Left hindlimb (tissue), 1 donor: ENCODE measurements around the gene BMP8B.
"Not testable (repeated sequence)": the region's sequence is repeated elsewhere in the genome, so short reads cannot be mapped to it uniquely, and the experiment has no call there.

Experiments used
- DNase-seq: peaks from one replicate; pipeline ENCODE4 v3.0.0-alpha.2; 2018

BMP8B gene

GRCh38 chr1:39788758-39789570 lies at the start of gene BMP8B:
BMP8B (minus strand) TSS chr1:39788865; CDS start chr1:39788485, 380 bp downstream.
- DNase-seq: peak; percentile 67

- DNase-seq: no peak
Measured at GRCh38 chr1:39836595-39837110, 48.0 kb upstream of the BMP8B start.

- no peak for DNase-seq
Measured at GRCh38 chr1:39835935-39836594, 47.4 kb upstream of the BMP8B start.

- no peak for DNase-seq
Measured at GRCh38 chr1:39835110-39835509, 46.4 kb upstream of the BMP8B start.

GRCh38 chr1:39833621-39834385 lies 45.1 kb upstream of the BMP8B start:
- no peak for DNase-seq

GRCh38 chr1:39833121-39833520 lies 44.5 kb upstream of the BMP8B start:
- no peak for DNase-seq

- no peak for DNase-seq
Measured at GRCh38 chr1:39832294-39832693, 43.6 kb upstream of the BMP8B start.

GRCh38 chr1:39829791-39830533 lies 41.3 kb upstream of the BMP8B start:
- DNase-seq: no peak

- DNase-seq: no peak
Measured at GRCh38 chr1:39828734-39829133, 40.1 kb upstream of the BMP8B start.

GRCh38 chr1:39828255-39828654 lies 39.6 kb upstream of the BMP8B start:
- not testable (repeated sequence) for DNase-seq

- DNase-seq: no peak
Measured at GRCh38 chr1:39827201-39827600, 38.5 kb upstream of the BMP8B start.

- DNase-seq: no peak
Measured at GRCh38 chr1:39826583-39826982, 37.9 kb upstream of the BMP8B start.

GRCh38 chr1:39825432-39825941 lies 36.8 kb upstream of the BMP8B start:
- DNase-seq: no peak

- DNase-seq: not testable (repeated sequence)
Measured at GRCh38 chr1:39823450-39823849, 34.8 kb upstream of the BMP8B start.

GRCh38 chr1:39822146-39822545 lies 33.5 kb upstream of the BMP8B start:
- no peak for DNase-seq

GRCh38 chr1:39819091-39819812 lies 30.6 kb upstream of the BMP8B start:
- DNase-seq: no peak

GRCh38 chr1:39818482-39818881 lies 29.8 kb upstream of the BMP8B start:
- DNase-seq: no peak

GRCh38 chr1:39817091-39817932 lies 28.6 kb upstream of the BMP8B start:
- DNase-seq: not testable (repeated sequence)

- peak; percentile 74 for DNase-seq
Measured at GRCh38 chr1:39816415-39817090, 27.9 kb upstream of the BMP8B start.

GRCh38 chr1:39812913-39813312 lies 24.2 kb upstream of the BMP8B start:
- no peak for DNase-seq
